AG08396 (cell line): Measurements from ENCODE around the gene SLC43A3.
A peak's percentile ranks its signal among the peaks of the same experiment; 100 is the strongest.

Source experiments
- DNase-seq: peaks from one replicate; pipeline ENCODE4 v3.0.0; 2012; ENCODE audit warnings: low spot score, mixed read lengths

Gene SLC43A3

GRCh38 chr11:57427727-57428082 lies 784 bp upstream of the SLC43A3 start:
- peak; percentile 50 for DNase-seq

GRCh38 chr11:57426439-57426928 lies 437 bp downstream of the SLC43A3 start:
- DNase-seq, result no peak

- peak; percentile 40 for DNase-seq
Measured at GRCh38 chr11:57425565-57426438, 1.1 kb downstream of the SLC43A3 start.

- DNase-seq, result peak; percentile 52
Measured at GRCh38 chr11:57424792-57425564, 1.9 kb downstream of the SLC43A3 start.

GRCh38 chr11:57424137-57424791 lies 2.7 kb downstream of the SLC43A3 start:
- DNase-seq, result no peak

- DNase-seq, result no peak
Measured at GRCh38 chr11:57422669-57423068, 4.3 kb downstream of the SLC43A3 start.

- no peak for DNase-seq
Measured at GRCh38 chr11:57421805-57422204, 5.1 kb downstream of the SLC43A3 start.

- DNase-seq, result no peak
Measured at GRCh38 chr11:57421066-57421465, 5.9 kb downstream of the SLC43A3 start.

GRCh38 chr11:57419146-57419545 lies 7.8 kb downstream of the SLC43A3 start:
- no peak for DNase-seq

GRCh38 chr11:57418131-57418530 lies 8.8 kb downstream of the SLC43A3 start:
- DNase-seq, result no peak

- DNase-seq, result peak; percentile 47
Measured at GRCh38 chr11:57417056-57417455, 9.9 kb downstream of the SLC43A3 start.

GRCh38 chr11:57416436-57416835 lies 10.5 kb downstream of the SLC43A3 start:
- no peak for DNase-seq

GRCh38 chr11:57414612-57415212 lies 12.2 kb downstream of the SLC43A3 start:
- no peak for DNase-seq

GRCh38 chr11:57413681-57414080 lies 13.2 kb downstream of the SLC43A3 start:
- DNase-seq, result no peak

- peak; percentile 51 for DNase-seq
Measured at GRCh38 chr11:57410287-57410686, 16.6 kb downstream of the SLC43A3 start.

- no peak for DNase-seq
Measured at GRCh38 chr11:57409321-57410100, 17.4 kb downstream of the SLC43A3 start.

GRCh38 chr11:57408771-57409170 lies 18.1 kb downstream of the SLC43A3 start:
- no peak for DNase-seq

- no peak for DNase-seq
Measured at GRCh38 chr11:57407941-57408475, 18.9 kb downstream of the SLC43A3 start.

GRCh38 chr11:57407010-57407920 lies 19.7 kb downstream of the SLC43A3 start:
- no peak for DNase-seq

- no peak for DNase-seq
Measured at GRCh38 chr11:57406337-57406904, 20.5 kb downstream of the SLC43A3 start.
